CD4-positive, alpha-beta memory T cell (primary cell): ENCODE data around the gene SAP25. TPM values are rescaled to one million over a fixed set of nuclear protein-coding genes. Genes with fewer than 3 reads are reported as not detected.

Source experiments
- CTCF ChIA-PET: fragments of 350-600 bp; sonication (Branson Sonifier 250); formaldehyde crosslinking; loops from one replicate; lab custom pipeline; 2021; ENCODE audit warnings: inconsistent platforms; ENCODE audit not compliant: partially characterized antibody; lab: Charles Lee
- POLR2A ChIA-PET: fragments of 350-600 bp; sonication (Branson Sonifier 250); formaldehyde crosslinking; loops from one replicate; lab custom pipeline; 2021; ENCODE audit not compliant: partially characterized antibody; lab: Charles Lee
- DNase-seq, 5 donors: peaks; one replicate each; pipeline versions ENCODE4 v3.0.0 to v3.0.0-alpha.2; 2020 to 2022; ENCODE audit warnings: mixed read lengths in 1 of 5
- H3K27ac ChIP-seq: one replicate; pipeline ENCODE4 v1.7.0; 2013; ENCODE audit warnings: low read depth, low read length
- H3K27me3 ChIP-seq: 2 replicates; pipeline ENCODE4 v1.7.0; 2013; ENCODE audit warnings: mild to moderate bottlenecking, low read length, moderate library complexity; ENCODE audit not compliant: insufficient read depth
- H3K36me3 ChIP-seq: 2 replicates; pipeline ENCODE4 v1.7.0; 2013; ENCODE audit warnings: mild to moderate bottlenecking, low read length, moderate library complexity; ENCODE audit not compliant: insufficient read depth
- H3K4me1 ChIP-seq: 2 replicates; pipeline ENCODE4 v1.7.0; 2013; ENCODE audit warnings: mild to moderate bottlenecking, low read length, moderate library complexity; ENCODE audit not compliant: insufficient read depth
- H3K4me3 ChIP-seq, 2 donors: one replicate each; pipeline ENCODE4 v1.7.0; 2013; ENCODE audit warnings: low read length in 2 of 2, mild to moderate bottlenecking in 1 of 2
- H3K9me3 ChIP-seq, 2 donors: one replicate each; pipeline ENCODE4 v1.7.0; 2013; ENCODE audit warnings: low read length in 2 of 2, control low read depth in 1 of 2; ENCODE audit not compliant: control insufficient read depth in 1 of 2
- H3K27ac Mint-ChIP-seq, 7 donors: one replicate each; pipeline ENCODE4 v1.8.0; 2020 to 2021; ENCODE audit warnings: mixed read lengths in 7 of 7, mild to moderate bottlenecking in 6 of 7, inconsistent platforms in 3 of 7, moderate library complexity in 3 of 7
- H3K27me3 Mint-ChIP-seq, 2 donors: one replicate each; pipeline ENCODE4 v1.8.0; 2020 to 2021; ENCODE audit warnings: mixed read lengths in 2 of 2
- H3K36me3 Mint-ChIP-seq, 2 donors: one replicate each; pipeline ENCODE4 v1.8.0; 2020 to 2021; ENCODE audit warnings: mixed read lengths in 2 of 2, inconsistent platforms in 1 of 2, mild to moderate bottlenecking in 1 of 2
- H3K4me1 Mint-ChIP-seq, 4 donors: one replicate each; pipeline ENCODE4 v1.8.0; 2020 to 2021; ENCODE audit warnings: mixed read lengths in 4 of 4, mild to moderate bottlenecking in 1 of 4
- H3K4me3 Mint-ChIP-seq, 8 donors: one replicate each; pipeline ENCODE4 v1.8.0; 2020 to 2021; ENCODE audit warnings: mixed read lengths in 8 of 8, mild to moderate bottlenecking in 7 of 8, moderate library complexity in 6 of 8, inconsistent platforms in 3 of 8
- H3K9me3 Mint-ChIP-seq, 8 donors: one replicate each; pipeline ENCODE4 v1.8.0; 2020 to 2021; ENCODE audit warnings: mixed read lengths in 8 of 8, mild to moderate bottlenecking in 5 of 8, inconsistent platforms in 3 of 8, moderate library complexity in 1 of 8
- intact Hi-C: fragments of 100-400 bp; cut with micrococcal nuclease; formaldehyde crosslinking; loops from one replicate; pipeline ENCODE4 v1.15.1; 2023
- polyA plus RNA-seq, 2 donors: library from polyadenylated mRNA; unstranded; fragments of 300-500 nt; fragmentation: Illumina TruSeq; gene quantifications; one replicate each; pipeline ENCODE4 v1.2.3, GENCODE V29; 2021
- total RNA-seq, 2 experiments: library from RNA; stranded (reverse); gene quantifications; one replicate each; pipeline ENCODE4 v1.2.3, GENCODE V29; 2021

Gene SAP25
- total and polyA plus RNA-seq, 4 experiments from 2014 or later: 0.72 to 126 (median 119) TPM; not detected in 1

DNA sequence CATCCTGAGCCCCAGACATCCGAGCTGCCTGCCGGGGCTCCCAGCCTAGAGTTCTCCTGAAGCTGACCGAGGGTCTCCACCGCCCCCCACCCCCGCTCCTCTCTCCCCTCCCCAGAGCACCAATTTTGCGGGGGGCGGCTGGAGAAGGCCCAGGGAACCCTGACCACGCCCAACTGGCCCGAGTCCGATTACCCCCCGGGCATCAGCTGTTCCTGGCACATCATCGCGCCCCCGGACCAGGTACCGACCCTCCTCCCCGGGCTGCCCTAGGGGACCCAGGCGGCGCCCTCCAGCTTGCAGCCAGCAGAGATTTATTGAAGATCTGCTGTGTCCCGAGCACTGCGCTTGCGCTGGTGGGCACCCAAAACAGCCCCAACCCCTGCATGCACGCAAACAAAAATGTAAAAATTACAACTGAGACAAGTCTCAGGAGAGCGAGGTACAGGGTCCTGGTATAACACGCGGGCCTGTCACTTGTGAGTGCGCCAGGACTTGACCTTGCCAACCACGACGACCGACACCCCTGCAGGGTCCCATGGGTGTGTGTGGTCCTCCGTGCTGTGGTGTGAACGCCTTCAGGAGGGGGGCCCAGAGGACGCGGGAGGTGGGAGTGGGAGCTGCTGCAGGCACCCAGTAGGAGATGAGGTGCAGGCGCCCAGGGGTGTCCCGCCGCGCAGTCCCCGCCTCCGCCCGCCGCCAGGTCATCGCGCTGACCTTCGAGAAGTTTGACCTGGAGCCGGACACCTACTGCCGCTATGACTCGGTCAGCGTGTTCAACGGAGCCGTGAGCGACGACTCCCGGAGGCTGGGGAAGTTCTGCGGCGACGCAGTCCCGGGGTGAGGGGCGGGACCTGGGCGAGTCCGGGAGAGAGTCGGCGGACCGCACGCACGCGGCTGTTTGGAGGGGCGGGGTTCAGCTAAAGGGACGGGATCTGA lies 31.5 kb upstream of the SAP25 start:
- intact Hi-C loops: loop anchor here (1.0 to 2.0 kb wide), 7 partner anchors 7 to 120 kb away; partner anchors contain the start of genes FBXO24, GNB2, LRCH4 and MOSPD3
- Mint-ChIP-seq H3K36me3 (no peaks in the 10 kb centered on the region), H3K4me1 (peaks cover 9 to 35% (median 17%) of the 10 kb centered on the region in 4 donors), H3K9me3 (no peaks in the 10 kb centered on the region), H3K27ac (peak overlapping the region in 6 of 7 donors; percentile 37 to 82 (median 62)), H3K4me3 (peak overlapping the region; percentile 73 to 93 (median 86)), H3K27me3 (no peaks in the 10 kb centered on the region)
- H3K27ac ChIP-seq: peak overlapping the region; percentile 51
- ChIA-PET CTCF (interaction anchor here (0.6 to 2.1 kb wide), 13 partner anchors 9 to 88 kb away, joined by 3 to 9 read pairs (median 4); partner anchors contain the start of genes FBXO24 and LRCH4), POLR2A (interaction anchor here (0.8 to 15.5 kb wide), 11 partner anchors 8 to 176 kb away, joined by 3 to 177 read pairs (median 7); partner anchors contain the start of genes FBXO24, LRCH4, MEPCE and MOSPD3)
- DNase-seq: peak; percentile 28 to 58 (median 39)
- no peaks in the 10 kb centered on the region for H3K36me3 ChIP-seq
- H3K27me3 ChIP-seq: no peaks in the 10 kb centered on the region
- H3K4me1 ChIP-seq: peaks cover 21% of the 10 kb centered on the region
- H3K4me3 ChIP-seq: peak overlapping the region in 1 of 2 donors; percentile 58
- H3K9me3 ChIP-seq: no peaks in the 10 kb centered on the region

DNA sequence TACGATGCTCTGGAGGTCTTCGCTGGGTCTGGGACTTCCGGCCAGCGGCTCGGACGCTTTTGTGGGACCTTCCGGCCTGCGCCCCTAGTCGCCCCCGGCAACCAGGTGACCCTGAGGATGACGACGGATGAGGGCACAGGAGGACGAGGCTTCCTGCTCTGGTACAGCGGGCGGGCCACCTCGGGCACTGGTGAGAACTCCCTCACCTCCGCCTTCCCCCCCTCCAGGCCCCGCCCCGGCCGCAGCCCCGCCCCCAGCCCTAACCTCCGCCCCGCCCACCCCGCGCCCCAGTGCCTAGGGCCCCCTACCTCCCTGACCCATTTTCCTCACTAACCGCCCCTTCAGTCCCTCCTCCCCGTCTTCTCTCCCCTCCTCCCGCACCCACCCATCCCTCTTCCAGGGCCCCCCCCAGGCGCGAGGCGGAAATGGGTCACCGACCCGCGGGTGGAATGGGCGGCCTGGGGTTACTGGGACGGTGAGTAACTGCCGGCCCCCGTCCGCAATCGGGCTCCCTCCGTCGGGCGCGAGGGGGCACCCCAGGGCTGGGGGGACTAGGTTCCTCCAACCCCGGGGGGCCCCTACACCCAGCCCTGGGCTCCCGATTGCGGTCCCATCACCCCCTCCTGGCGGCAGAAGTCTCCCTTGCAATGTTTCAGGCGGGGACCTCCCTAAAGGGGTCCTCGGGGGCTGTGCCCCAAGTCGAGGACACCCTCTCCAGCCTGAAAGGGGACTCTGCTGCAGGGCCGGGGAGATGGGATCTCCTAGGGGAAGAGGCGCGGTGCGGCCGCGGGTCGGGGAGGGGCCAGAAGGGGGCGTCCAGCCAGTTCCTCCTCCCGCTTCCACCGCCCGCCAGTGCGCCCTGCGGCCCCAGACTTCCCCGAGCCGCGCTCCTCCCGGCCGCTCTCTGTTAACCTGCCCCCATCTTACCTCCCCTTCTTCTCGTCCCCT lies 30.6 kb upstream of the SAP25 start:
- ChIA-PET CTCF (interaction anchor here (0.6 to 3.2 kb wide), 17 partner anchors 8 to 89 kb away, joined by 3 to 24 read pairs (median 4); partner anchors contain the start of genes FBXO24, LRCH4 and MOSPD3), POLR2A (interaction anchor here (0.7 to 15.5 kb wide), 15 partner anchors 9 to 248 kb away, joined by 3 to 177 read pairs (median 4); partner anchors contain the start of genes FBXO24, LRCH4, MEPCE and MOSPD3)
- Mint-ChIP-seq H3K27me3 (no peaks in the 10 kb centered on the region), H3K4me1 (peaks cover 9 to 35% (median 16%) of the 10 kb centered on the region in 4 donors), H3K9me3 (no peaks in the 10 kb centered on the region), H3K4me3 (peak overlapping the region; percentile 78 to 93 (median 87)), H3K36me3 (no peaks in the 10 kb centered on the region), H3K27ac (peak overlapping the region; percentile 71 to 95 (median 91))
- intact Hi-C loops: loop anchor here (1.0 to 2.0 kb wide), 7 partner anchors 8 to 121 kb away; partner anchors contain the start of genes FBXO24, GNB2, LRCH4 and MOSPD3
- H3K36me3 ChIP-seq: no peaks in the 10 kb centered on the region
- H3K27ac ChIP-seq: peak overlapping the region; percentile 64
- H3K4me1 ChIP-seq: peaks cover 21% of the 10 kb centered on the region
- H3K9me3 ChIP-seq: no peaks in the 10 kb centered on the region
- peak; percentile 63 to 83 (median 68) for DNase-seq
- peak overlapping the region; percentile 34 to 58 for H3K4me3 ChIP-seq
- H3K27me3 ChIP-seq: no peaks in the 10 kb centered on the region

DNA sequence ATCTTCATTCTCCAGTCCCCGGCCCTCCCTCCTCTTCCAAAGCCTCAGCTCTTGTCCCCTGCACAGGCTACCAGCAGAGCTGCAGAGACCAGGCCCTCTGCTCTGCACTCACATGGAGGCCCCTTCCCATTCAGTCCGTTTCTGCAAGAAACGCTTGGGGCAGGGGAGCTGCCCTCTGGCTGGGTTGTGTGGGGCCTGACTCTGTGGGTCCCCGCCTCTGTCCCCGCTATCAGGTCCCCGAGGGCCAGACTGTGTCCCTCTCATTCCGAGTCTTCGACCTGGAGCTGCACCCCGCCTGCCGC lies 30.0 kb upstream of the SAP25 start:
- peak overlapping the region; percentile 60 to 95 (median 91) for H3K27ac Mint-ChIP-seq
- intact Hi-C loops: loop anchor here (1.0 to 2.0 kb wide), 7 partner anchors 9 to 122 kb away; partner anchors contain the start of genes FBXO24, GNB2, LRCH4 and MOSPD3
- Histone ChIP-seq H3K27me3 (no peaks in the 10 kb centered on the region), H3K4me1 (peaks cover 21% of the 10 kb centered on the region), H3K4me3 (peak overlapping the region; percentile 34 to 53), H3K36me3 (no peaks in the 10 kb centered on the region), H3K27ac (peak overlapping the region; percentile 64), H3K9me3 (no peaks in the 10 kb centered on the region)
- H3K27me3 Mint-ChIP-seq: no peaks in the 10 kb centered on the region
- POLR2A ChIA-PET: interaction anchor here (0.7 to 15.5 kb wide), 13 partner anchors 9 to 249 kb away, joined by 3 to 177 read pairs (median 4); partner anchors contain the start of genes FBXO24, LRCH4, MEPCE and MOSPD3
- peak in 1 of 5 donors; percentile 12 for DNase-seq
- no peaks in the 10 kb centered on the region for H3K36me3 Mint-ChIP-seq
- H3K4me1 Mint-ChIP-seq: peaks cover 9 to 35% (median 16%) of the 10 kb centered on the region in 4 donors
- H3K9me3 Mint-ChIP-seq: no peaks in the 10 kb centered on the region
- H3K4me3 Mint-ChIP-seq: peak overlapping the region; percentile 78 to 87 (median 83)
- CTCF ChIA-PET: interaction anchor here (0.7 to 3.2 kb wide), 7 partner anchors 9 to 88 kb away, joined by 3 to 24 read pairs (median 3); partner anchors contain the start of genes FBXO24, LRCH4 and MOSPD3

DNA sequence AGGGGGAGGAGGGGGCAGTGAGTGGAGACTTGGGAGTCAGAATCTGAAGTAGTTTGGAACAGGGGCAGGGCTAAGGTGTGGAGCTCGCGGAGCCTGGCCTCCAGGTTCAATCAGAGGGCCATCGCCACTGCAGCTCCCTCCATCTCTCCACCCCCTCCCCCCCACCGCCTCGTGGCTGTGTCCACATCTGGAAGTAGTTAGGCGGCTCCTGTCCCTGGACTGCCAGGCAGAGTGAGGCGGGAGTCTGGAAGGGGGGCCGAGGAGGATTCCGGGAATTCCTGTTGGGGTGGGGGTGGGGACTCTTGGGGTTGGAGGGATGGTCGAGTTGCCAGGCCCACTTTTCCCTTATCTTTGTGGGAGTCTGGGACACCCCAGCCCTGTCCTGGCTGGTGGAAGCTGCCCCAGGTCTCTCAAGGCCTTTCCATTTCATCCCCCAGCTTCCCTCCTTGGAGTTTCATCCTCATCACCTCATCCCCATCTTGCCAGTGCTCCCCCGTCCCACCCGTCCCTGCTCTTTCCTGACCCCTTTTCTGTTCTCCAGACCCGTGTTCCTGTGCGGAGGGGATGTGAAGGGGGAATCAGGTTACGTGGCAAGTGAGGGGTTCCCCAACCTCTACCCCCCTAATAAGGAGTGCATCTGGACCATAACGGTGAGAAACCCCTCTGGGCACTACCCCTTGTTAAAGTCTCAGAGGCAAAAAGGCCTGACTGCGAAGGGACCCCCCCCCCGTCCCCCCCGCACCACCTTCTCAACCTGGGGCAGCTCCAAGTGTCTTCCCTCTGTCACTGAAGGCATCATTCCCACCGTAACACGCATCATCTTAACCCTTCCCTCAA lies 29.4 kb upstream of the SAP25 start:
- H3K4me3 ChIP-seq: peak overlapping the region in 1 of 2 donors; percentile 53
- intact Hi-C loops: no loop called here
- H3K36me3 Mint-ChIP-seq: no peaks in the 10 kb centered on the region
- no peaks in the 10 kb centered on the region for H3K27me3 ChIP-seq
- H3K9me3 Mint-ChIP-seq: no peaks in the 10 kb centered on the region
- peak overlapping the region in 6 of 7 donors; percentile 60 to 94 (median 82) for H3K27ac Mint-ChIP-seq
- H3K9me3 ChIP-seq: no peaks in the 10 kb centered on the region
- DNase-seq: no peak
- H3K27ac ChIP-seq: peak overlapping the region; percentile 64
- no peaks in the 10 kb centered on the region for H3K36me3 ChIP-seq
- H3K4me3 Mint-ChIP-seq: peak overlapping the region; percentile 53 to 87 (median 83)
- H3K4me1 Mint-ChIP-seq: peaks cover 11 to 39% (median 17%) of the 10 kb centered on the region in 4 donors
- H3K4me1 ChIP-seq: peaks cover 21% of the 10 kb centered on the region
- POLR2A ChIA-PET: interaction anchor here (0.7 to 15.5 kb wide), 13 partner anchors 8 to 249 kb away, joined by 3 to 177 read pairs (median 4); partner anchors contain the start of genes FBXO24, LRCH4, MEPCE and MOSPD3
- no peaks in the 10 kb centered on the region for H3K27me3 Mint-ChIP-seq
- CTCF ChIA-PET: interaction anchor here (0.7 to 3.2 kb wide), 11 partner anchors 9 to 249 kb away, joined by 3 to 24 read pairs (median 3); partner anchors contain the start of genes FBXO24, LRCH4, MOSPD3 and POP7

DNA sequence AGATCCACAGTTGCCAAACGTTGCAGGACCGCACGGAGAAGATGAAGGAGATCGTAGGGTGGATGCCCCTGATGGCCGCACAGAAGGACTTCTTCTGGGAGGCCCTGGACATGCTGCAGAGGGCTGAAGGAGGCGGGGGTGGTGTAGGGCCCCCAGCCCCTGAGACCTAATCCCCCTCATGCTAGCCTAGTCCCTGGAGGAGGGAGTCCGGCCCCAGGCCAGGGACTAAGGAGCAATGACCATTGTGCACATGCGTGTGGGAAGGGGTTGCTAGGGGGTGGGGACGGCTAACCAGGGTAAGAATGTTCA lies 27.0 kb upstream of the SAP25 start:
- Mint-ChIP-seq H3K36me3 (no peaks in the 10 kb centered on the region), H3K4me1 (peaks cover 8 to 26% (median 13%) of the 10 kb centered on the region in 4 donors), H3K27me3 (no peaks in the 10 kb centered on the region), H3K4me3 (no peak overlapping the region), H3K9me3 (no peaks in the 10 kb centered on the region), H3K27ac (no peak overlapping the region)
- no peak for DNase-seq
- no peak overlapping the region for H3K4me3 ChIP-seq
- H3K27me3 ChIP-seq: no peaks in the 10 kb centered on the region
- ChIA-PET POLR2A (interaction anchor here (15.5 kb wide), 1 partner anchor 16 kb away, joined by 177 read pairs; the partner anchor contains the start of genes FBXO24 and LRCH4), CTCF (no interaction called here)
- no peaks in the 10 kb centered on the region for H3K9me3 ChIP-seq
- no peaks in the 10 kb centered on the region for H3K36me3 ChIP-seq
- peaks cover 20% of the 10 kb centered on the region for H3K4me1 ChIP-seq
- intact Hi-C loops: no loop called here
- no peak overlapping the region for H3K27ac ChIP-seq
